ENCODE measurements around the gene NAA80. TPM values are rescaled to one million over a fixed set of nuclear protein-coding genes. Genes with fewer than 3 reads are reported as not detected.
A peak's percentile ranks its signal among the peaks of the same experiment; 100 is the strongest.
"Not testable (repeated sequence)": the region's sequence is repeated elsewhere in the genome, so short reads cannot be mapped to it uniquely, and the experiment has no call there.

Gene NAA80
- polyA plus RNA-seq, 3 donors = 2.3 to 21.3 (median 4.6) TPM

- peaks cover 5 to 9% of the 10 kb centered on the region in 2 donors for H3K36me3 ChIP-seq (replicated peaks in 1 of 2; ENCODE audit: control insufficient read depth in 1 of 2, insufficient read depth in 2 of 2, low read length in 2 of 2)
- peaks cover 0 to 22% of the 10 kb centered on the region in 2 donors for H3K27me3 ChIP-seq (ENCODE audit: control insufficient read depth in 2 of 2, insufficient read depth in 2 of 2, low read length in 2 of 2)
- peaks cover 15 to 23% of the 10 kb centered on the region in 2 donors for H3K4me1 ChIP-seq (ENCODE audit: control insufficient read depth in 1 of 2, insufficient read depth in 2 of 2, low read length in 2 of 2)
- H3K4me2 ChIP-seq (replicated peaks; ENCODE audit: extremely low read depth, low read length, poor library complexity, severe bottlenecking) = no peak overlapping the region
- H3K9ac ChIP-seq (ENCODE audit: insufficient read depth, low read length, poor library complexity, severe bottlenecking) = no peak overlapping the region
- TF ChIP-seq, protein P1, sequence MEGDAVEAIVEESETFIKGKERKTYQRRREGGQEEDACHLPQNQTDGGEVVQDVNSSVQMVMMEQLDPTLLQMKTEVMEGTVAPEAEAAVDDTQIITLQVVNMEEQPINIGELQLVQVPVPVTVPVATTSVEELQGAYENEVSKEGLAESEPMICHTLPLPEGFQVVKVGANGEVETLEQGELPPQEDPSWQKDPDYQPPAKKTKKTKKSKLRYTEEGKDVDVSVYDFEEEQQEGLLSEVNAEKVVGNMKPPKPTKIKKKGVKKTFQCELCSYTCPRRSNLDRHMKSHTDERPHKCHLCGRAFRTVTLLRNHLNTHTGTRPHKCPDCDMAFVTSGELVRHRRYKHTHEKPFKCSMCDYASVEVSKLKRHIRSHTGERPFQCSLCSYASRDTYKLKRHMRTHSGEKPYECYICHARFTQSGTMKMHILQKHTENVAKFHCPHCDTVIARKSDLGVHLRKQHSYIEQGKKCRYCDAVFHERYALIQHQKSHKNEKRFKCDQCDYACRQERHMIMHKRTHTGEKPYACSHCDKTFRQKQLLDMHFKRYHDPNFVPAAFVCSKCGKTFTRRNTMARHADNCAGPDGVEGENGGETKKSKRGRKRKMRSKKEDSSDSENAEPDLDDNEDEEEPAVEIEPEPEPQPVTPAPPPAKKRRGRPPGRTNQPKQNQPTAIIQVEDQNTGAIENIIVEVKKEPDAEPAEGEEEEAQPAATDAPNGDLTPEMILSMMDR (IDR thresholded peaks at IDR 0.05) = no peak
- peaks cover 44% of the 10 kb centered on the region for H4K20me1 ChIP-seq (ENCODE audit: insufficient read depth, low read length)
- H2AFZ ChIP-seq (ENCODE audit: insufficient read depth, low read depth, low read length, poor library complexity, severe bottlenecking) = no peak overlapping the region
- peaks cover 7 to 10% of the 10 kb centered on the region in 2 donors for H3K36me3 Mint-ChIP-seq
- H3K27me3 Mint-ChIP-seq (ENCODE audit: low read depth in 3 of 3) = peaks cover 30 to 39% (median 34%) of the 10 kb centered on the region in 3 donors
- peaks cover 12% of the 10 kb centered on the region for H3K4me1 Mint-ChIP-seq
- H3K4me3 ChIP-seq (replicated peaks in 1 of 3; ENCODE audit: low read depth in 2 of 3, low read length in 3 of 3) = no peak overlapping the region
- no peaks in the 10 kb centered on the region for H3K9me3 Mint-ChIP-seq
- intact Hi-C loops (cut with micrococcal nuclease) = no loop called here
- no peak overlapping the region for H3K27ac ChIP-seq (ENCODE audit: low read depth in 1 of 2, low read length in 2 of 2)
- no peaks in the 10 kb centered on the region for H3K79me2 ChIP-seq (ENCODE audit: insufficient read depth, low read length)
- no peak overlapping the region for H3K4me3 Mint-ChIP-seq
- no peaks in the 10 kb centered on the region for H3K9me3 ChIP-seq (replicated peaks in 1 of 2; ENCODE audit: control insufficient read depth in 1 of 2, insufficient read depth in 1 of 2, low read length in 2 of 2)
- H3K27ac Mint-ChIP-seq = peak overlapping the region in 4 of 7 donors; percentile 8 to 87 (median 56)
- 84% methylated on average over 3 of the region's 6 CpGs for WGBS (ENCODE audit: insufficient coverage)
- no peak for DNase-seq
Observed at GRCh38 chr3:50263478-50264382, 35.5 kb downstream of the NAA80 start.

- Histone ChIP-seq H3K9me3 (replicated peaks in 1 of 2; ENCODE audit: control insufficient read depth in 1 of 2, insufficient read depth in 1 of 2, low read length in 2 of 2) (peaks cover 0 to 2% of the 10 kb centered on the region in 2 donors), H2AFZ (ENCODE audit: insufficient read depth, low read depth, low read length, poor library complexity, severe bottlenecking) (no peak overlapping the region), H3K27ac (ENCODE audit: low read depth in 1 of 2, low read length in 2 of 2) (no peak overlapping the region), H3K4me2 (replicated peaks; ENCODE audit: extremely low read depth, low read length, poor library complexity, severe bottlenecking) (no peak overlapping the region), H3K79me2 (ENCODE audit: insufficient read depth, low read length) (no peaks in the 10 kb centered on the region), H3K9ac (ENCODE audit: insufficient read depth, low read length, poor library complexity, severe bottlenecking) (no peak overlapping the region), H4K20me1 (ENCODE audit: insufficient read depth, low read length) (peaks cover 49% of the 10 kb centered on the region), H3K36me3 (replicated peaks in 1 of 2; ENCODE audit: control insufficient read depth in 1 of 2, insufficient read depth in 2 of 2, low read length in 2 of 2) (peaks cover 15 to 19% of the 10 kb centered on the region in 2 donors), H3K4me1 (ENCODE audit: control insufficient read depth in 1 of 2, insufficient read depth in 2 of 2, low read length in 2 of 2) (peaks cover 15 to 32% of the 10 kb centered on the region in 2 donors), H3K27me3 (ENCODE audit: control insufficient read depth in 2 of 2, insufficient read depth in 2 of 2, low read length in 2 of 2) (peaks cover 0 to 20% of the 10 kb centered on the region in 2 donors), H3K4me3 (replicated peaks in 1 of 3; ENCODE audit: low read depth in 2 of 3, low read length in 3 of 3) (no peak overlapping the region)
- DNase-seq = no peak
- intact Hi-C loops (cut with micrococcal nuclease) = no loop called here
- peaks cover 12% of the 10 kb centered on the region for H3K4me1 Mint-ChIP-seq
- peaks cover 0 to 2% (median 0%) of the 10 kb centered on the region in 7 donors for H3K9me3 Mint-ChIP-seq
- peaks cover 16 to 20% of the 10 kb centered on the region in 2 donors for H3K36me3 Mint-ChIP-seq
- peak overlapping the region in 2 of 7 donors; percentile 42 to 87 for H3K27ac Mint-ChIP-seq
- TF ChIP-seq, protein P1 (IDR thresholded peaks at IDR 0.05) = no peak
- no peak overlapping the region for H3K4me3 Mint-ChIP-seq
- 96% methylated on average over 6 of the region's 7 CpGs for WGBS (ENCODE audit: insufficient coverage)
- peaks cover 22 to 29% (median 28%) of the 10 kb centered on the region in 3 donors for H3K27me3 Mint-ChIP-seq (ENCODE audit: low read depth in 3 of 3)
Observed at GRCh38 chr3:50262778-50263177, 36.4 kb downstream of the NAA80 start.

- intact Hi-C loops (cut with micrococcal nuclease); H2AFZ ChIP-seq (ENCODE audit: insufficient read depth, low read depth, low read length, poor library complexity, severe bottlenecking); H3K4me3 ChIP-seq (replicated peaks in 1 of 3; ENCODE audit: low read depth in 2 of 3, low read length in 3 of 3); H3K27ac ChIP-seq (ENCODE audit: low read depth in 1 of 2, low read length in 2 of 2); H3K4me2 ChIP-seq (replicated peaks; ENCODE audit: extremely low read depth, low read length, poor library complexity, severe bottlenecking); H3K9ac ChIP-seq (ENCODE audit: insufficient read depth, low read length, poor library complexity, severe bottlenecking); DNase-seq; H3K9me3 ChIP-seq (replicated peaks in 1 of 2; ENCODE audit: control insufficient read depth in 1 of 2, insufficient read depth in 1 of 2, low read length in 2 of 2); H3K4me3 Mint-ChIP-seq; H3K79me2 ChIP-seq (ENCODE audit: insufficient read depth, low read length); H3K9me3 Mint-ChIP-seq: not testable (repeated sequence)
- peak overlapping the region in 2 of 7 donors; percentile 25 to 26 for H3K27ac Mint-ChIP-seq
- WGBS (ENCODE audit: insufficient coverage) = 100% methylated on average over 1 of the region's 4 CpGs
- Histone ChIP-seq H4K20me1 (ENCODE audit: insufficient read depth, low read length) (peaks cover 53% of the 10 kb centered on the region), H3K27me3 (ENCODE audit: control insufficient read depth in 2 of 2, insufficient read depth in 2 of 2, low read length in 2 of 2) (peaks cover 0 to 15% of the 10 kb centered on the region in 2 donors), H3K36me3 (replicated peaks in 1 of 2; ENCODE audit: control insufficient read depth in 1 of 2, insufficient read depth in 2 of 2, low read length in 2 of 2) (peaks cover 20 to 25% of the 10 kb centered on the region in 2 donors), H3K4me1 (ENCODE audit: control insufficient read depth in 1 of 2, insufficient read depth in 2 of 2, low read length in 2 of 2) (peaks cover 15 to 32% of the 10 kb centered on the region in 2 donors)
- peaks cover 22 to 25% of the 10 kb centered on the region in 2 donors for H3K36me3 Mint-ChIP-seq
- H3K27me3 Mint-ChIP-seq (ENCODE audit: low read depth in 3 of 3) = peaks cover 16 to 24% (median 22%) of the 10 kb centered on the region in 3 donors
- H3K4me1 Mint-ChIP-seq = peaks cover 12% of the 10 kb centered on the region
Observed at GRCh38 chr3:50262200-50262599, 37.0 kb downstream of the NAA80 start.
